ENCODE results near the gene INSYN2A.

INSYN2A gene

GRCh38 chr10:127196282-127197153, at the start of gene INSYN2A:
INSYN2A (minus strand) TSS chr10:127196591; CDS start chr10:127176395, 20,196 bp downstream.
- DNase-seq, result no peak

GRCh38 chr10:127245456-127245855, 49.1 kb upstream of the INSYN2A start:
- no peak for DNase-seq

- DNase-seq, result peak; percentile 10
Observed at GRCh38 chr10:127243490-127244272, 47.3 kb upstream of the INSYN2A start.

- no peak for DNase-seq
Observed at GRCh38 chr10:127242914-127243313, 46.5 kb upstream of the INSYN2A start.

- DNase-seq, result no peak
Observed at GRCh38 chr10:127236266-127236665, 39.9 kb upstream of the INSYN2A start.

- DNase-seq, result no peak
Observed at GRCh38 chr10:127234306-127234800, 38.0 kb upstream of the INSYN2A start.

- DNase-seq, result no peak
Observed at GRCh38 chr10:127228195-127228787, 31.9 kb upstream of the INSYN2A start.

GRCh38 chr10:127227663-127228062, 31.3 kb upstream of the INSYN2A start:
- no peak for DNase-seq

- no peak for DNase-seq
Observed at GRCh38 chr10:127227027-127227426, 30.6 kb upstream of the INSYN2A start.

- no peak for DNase-seq
Observed at GRCh38 chr10:127221281-127221680, 24.9 kb upstream of the INSYN2A start.

GRCh38 chr10:127218658-127219057, 22.3 kb upstream of the INSYN2A start:
- no peak for DNase-seq

- DNase-seq, result no peak
Observed at GRCh38 chr10:127216786-127217185, 20.4 kb upstream of the INSYN2A start.

GRCh38 chr10:127216274-127216673, 19.9 kb upstream of the INSYN2A start:
- DNase-seq, result no peak

- DNase-seq, result no peak
Observed at GRCh38 chr10:127215866-127216265, 19.5 kb upstream of the INSYN2A start.

GRCh38 chr10:127210936-127211466, 14.6 kb upstream of the INSYN2A start:
- no peak for DNase-seq

- no peak for DNase-seq
Observed at GRCh38 chr10:127207081-127207480, 10.7 kb upstream of the INSYN2A start.

- DNase-seq, result no peak
Observed at GRCh38 chr10:127203067-127203466, 6.7 kb upstream of the INSYN2A start.

- DNase-seq, result no peak
Observed at GRCh38 chr10:127200646-127201045, 4.3 kb upstream of the INSYN2A start.

GRCh38 chr10:127198721-127199120, 2.3 kb upstream of the INSYN2A start:
- DNase-seq, result no peak

- no peak for DNase-seq
Observed at GRCh38 chr10:127198307-127198706, 1.9 kb upstream of the INSYN2A start.

- DNase-seq, result no peak
Observed at GRCh38 chr10:127197154-127197432, 702 bp upstream of the INSYN2A start.

GRCh38 chr10:127195571-127196281, 665 bp downstream of the INSYN2A start:
- no peak for DNase-seq

- DNase-seq, result no peak
Observed at GRCh38 chr10:127195041-127195506, 1.3 kb downstream of the INSYN2A start.

Measured in stimulated activated CD4-positive, alpha-beta T cell treated with anti-CD3 and anti-CD28 coated beads, Interleukin-4, amount 100 ng/mL, for 1 hour (primary cell).